Renal cortex interstitium (tissue), 11 donors: ENCODE data around the gene TBC1D30. TPM values are rescaled to one million over a fixed set of nuclear protein-coding genes. Genes with fewer than 3 reads are reported as not detected.
"Not testable (repeated sequence)": the region's sequence is repeated elsewhere in the genome, so short reads cannot be mapped to it uniquely, and the experiment has no call there.

Experiments used
- DNase-seq, 11 donors: peaks; one replicate each; pipeline ENCODE4 v3.0.0-alpha.2; 2013; ENCODE audit warnings: low read depth in 9 of 11, low spot score in 4 of 11; ENCODE audit errors: extremely low read depth in 1 of 11
- polyA plus RNA-seq, 3 donors: library from polyadenylated mRNA; unstranded; fragments of 120-200 nt; gene quantifications; one replicate each; pipeline ENCODE4 v1.2.1, GENCODE V29; 2013; ENCODE audit not compliant: insufficient read length in 3 of 3

Gene TBC1D30
- polyA plus RNA-seq, 3 donors, result 5.8 to 12.2 (median 5.8) TPM

DNA sequence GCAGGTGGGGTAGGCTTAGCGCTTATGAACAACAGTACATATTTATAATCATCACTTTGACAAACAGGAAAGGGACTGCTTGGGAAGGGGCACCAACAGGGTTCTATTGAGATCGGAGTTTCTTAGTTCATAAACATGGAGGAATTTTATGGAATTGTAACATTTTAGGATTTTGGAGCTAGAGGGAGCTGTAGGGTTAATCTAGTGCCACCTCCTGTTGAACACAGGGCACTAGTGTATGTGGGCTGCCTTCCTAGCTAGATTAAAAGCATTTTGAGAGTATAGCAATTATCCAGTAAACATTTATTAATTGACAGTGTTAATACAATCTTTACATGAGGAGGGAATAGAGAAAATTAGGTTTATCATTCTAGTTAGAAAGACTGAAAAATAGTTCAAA, 23.1 kb upstream of the TBC1D30 start:
- no peak for DNase-seq

DNA sequence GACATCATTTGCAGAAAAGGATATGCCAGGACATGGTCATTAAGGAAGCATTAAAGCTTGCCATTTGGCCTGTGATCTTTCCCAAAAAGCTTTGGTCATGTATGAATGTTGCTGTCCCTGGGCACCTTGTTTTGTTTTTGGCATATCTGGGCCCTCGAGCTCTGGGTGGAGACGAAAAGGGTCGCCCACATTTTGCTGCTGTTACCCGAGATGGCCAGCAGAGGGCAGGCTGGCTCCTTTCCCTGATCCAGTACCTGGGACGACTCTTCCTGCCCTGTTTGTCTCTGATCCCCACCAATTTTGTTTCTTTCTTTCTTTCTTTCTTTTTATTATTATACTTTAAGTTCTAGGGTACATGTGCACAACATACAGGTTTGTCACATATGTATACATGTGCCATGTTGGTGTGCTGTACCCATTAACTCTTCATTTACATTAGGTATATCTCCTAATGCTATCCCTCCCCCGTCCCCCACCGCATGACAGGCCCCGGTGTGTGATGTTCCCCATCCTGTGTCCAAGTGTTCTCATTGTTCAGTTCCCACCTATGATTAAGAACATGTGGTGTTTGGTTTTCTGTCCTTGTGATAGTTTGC, 22.2 kb upstream of the TBC1D30 start:
- not testable (repeated sequence) for DNase-seq

DNA sequence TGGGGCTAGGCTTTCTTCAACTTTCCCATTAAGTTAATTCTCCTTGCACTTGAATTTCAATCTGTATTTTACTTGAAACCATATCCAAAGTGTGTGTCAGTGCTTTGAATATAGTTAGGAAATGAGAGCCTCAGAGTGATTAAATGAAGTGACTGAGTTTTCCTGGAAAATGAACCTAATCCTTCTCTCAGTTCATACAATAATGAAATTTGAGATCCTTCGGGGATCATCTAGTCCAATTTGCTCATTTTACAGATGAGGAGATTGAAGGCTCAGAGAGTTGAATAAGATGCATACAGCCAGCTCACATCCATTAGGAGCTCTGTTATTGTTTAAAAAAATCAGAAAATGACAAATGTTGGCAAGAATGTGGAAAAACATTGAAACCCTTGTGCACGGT, 18.3 kb upstream of the TBC1D30 start:
- no peak for DNase-seq

DNA sequence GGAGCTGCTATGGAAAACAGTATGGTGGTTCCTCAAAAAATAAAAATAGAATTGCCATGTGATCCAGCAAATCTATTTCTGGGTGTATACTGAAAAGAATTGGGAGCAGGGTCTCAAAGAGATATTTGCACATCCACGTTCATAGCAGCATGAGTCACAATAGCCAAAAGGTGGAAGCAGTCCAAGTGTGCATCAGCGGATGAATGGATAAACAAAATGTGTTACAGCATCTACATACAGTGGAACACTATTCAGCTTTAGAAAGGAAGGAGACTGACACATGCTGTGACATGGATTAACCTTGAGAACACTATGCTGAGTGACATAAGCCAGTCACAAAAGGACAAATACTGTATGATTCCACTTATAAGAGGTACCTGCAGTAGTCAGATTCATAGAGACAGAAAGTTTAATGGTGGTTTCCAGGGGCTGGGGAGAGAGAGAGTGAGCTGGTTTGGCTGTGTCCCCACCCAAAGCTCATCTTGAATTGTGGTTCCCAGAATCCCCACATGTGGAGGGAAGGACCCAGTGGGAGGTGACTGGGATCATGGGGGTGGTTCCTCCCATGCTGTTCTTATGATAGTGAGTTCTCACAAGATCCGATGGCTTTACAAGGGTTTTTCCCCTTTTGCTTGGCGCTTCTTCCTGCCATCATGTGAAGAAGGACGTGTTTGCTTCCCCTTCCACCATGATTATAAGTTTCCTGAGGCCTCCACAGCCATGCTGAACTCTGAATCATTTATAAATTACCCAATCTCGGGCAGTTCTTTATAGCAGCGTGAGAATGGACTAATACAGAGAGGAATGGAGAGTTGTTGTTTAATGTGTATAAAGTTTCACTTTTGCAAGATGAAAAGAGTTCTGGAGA, 17.6 kb upstream of the TBC1D30 start:
- DNase-seq, result no peak

DNA sequence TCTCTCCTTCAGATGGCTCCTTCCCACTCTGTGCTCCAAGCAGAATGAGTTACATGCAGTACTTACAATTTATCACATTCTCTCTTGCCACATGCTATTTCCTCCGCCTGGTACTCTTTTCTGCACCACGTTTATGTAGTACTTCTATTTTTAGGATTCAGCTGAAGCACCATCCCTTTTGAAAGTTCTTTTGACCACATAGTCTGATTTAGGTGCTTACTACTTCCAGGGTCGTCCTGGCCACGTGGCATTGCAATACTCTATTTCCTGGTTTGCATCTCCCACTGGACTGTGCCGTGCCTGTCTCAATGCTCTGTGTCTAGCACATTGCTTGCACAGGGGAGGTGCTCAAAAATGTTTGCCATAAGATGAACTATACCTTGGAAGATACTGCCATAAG, 16.3 kb upstream of the TBC1D30 start:
- no peak for DNase-seq

DNA sequence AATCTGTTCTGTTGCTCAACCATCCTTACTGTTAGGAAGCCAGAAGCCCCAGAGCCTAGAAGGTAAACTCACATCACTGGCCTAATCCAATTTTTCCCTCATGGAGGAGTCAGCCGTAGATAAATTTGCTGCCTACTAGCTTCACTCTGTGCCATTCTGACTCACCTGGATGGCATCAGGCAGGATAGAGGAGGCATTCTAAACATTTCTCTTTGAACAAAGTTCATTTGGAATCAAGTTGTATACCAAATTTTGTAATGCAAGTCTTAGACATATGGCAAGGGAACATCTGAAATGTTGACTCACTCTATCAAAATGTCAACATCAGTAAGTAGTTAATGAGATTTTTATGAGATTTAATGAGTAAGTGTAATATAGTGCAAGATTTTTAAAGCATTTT, 13.6 kb upstream of the TBC1D30 start:
- DNase-seq, result no peak

DNA sequence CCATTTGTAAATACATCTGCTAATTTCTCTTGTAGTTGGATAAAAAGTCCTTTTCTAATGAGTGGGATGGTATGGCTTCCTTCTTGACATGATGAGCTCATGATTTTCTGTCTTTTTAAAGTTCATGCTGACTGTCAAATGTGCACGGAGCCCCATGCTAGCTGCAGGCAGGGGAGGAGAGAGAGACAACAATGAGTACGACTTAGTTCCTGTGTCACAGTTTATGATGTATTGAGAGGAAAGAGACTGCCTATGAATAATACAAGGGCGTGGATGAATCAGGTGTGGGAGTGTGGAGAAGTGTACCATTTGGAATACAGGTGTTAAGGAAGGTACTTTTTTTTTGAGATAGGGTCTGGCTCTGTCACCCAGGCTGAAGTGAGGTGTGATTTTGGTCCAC, 10.7 kb upstream of the TBC1D30 start:
- DNase-seq, result no peak

DNA sequence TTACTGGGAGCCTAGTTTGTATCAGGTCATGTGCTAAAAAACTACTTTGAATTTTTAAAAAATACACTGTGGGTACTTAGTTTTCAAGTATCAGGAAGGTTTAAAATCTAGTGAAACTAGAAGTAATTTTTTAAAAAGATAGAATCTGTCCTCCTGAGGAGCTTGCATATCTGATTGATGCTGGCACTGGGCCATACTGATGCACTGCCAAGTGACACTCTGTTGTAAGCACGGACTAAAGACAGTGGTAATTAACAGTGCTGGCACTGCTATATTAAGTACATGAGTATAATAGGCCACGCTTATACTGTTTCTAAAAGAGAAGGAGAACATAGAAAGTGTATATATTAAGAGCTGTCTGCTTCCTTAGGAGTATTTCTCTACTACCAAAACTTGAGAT, 10.0 kb upstream of the TBC1D30 start:
- no peak for DNase-seq

DNA sequence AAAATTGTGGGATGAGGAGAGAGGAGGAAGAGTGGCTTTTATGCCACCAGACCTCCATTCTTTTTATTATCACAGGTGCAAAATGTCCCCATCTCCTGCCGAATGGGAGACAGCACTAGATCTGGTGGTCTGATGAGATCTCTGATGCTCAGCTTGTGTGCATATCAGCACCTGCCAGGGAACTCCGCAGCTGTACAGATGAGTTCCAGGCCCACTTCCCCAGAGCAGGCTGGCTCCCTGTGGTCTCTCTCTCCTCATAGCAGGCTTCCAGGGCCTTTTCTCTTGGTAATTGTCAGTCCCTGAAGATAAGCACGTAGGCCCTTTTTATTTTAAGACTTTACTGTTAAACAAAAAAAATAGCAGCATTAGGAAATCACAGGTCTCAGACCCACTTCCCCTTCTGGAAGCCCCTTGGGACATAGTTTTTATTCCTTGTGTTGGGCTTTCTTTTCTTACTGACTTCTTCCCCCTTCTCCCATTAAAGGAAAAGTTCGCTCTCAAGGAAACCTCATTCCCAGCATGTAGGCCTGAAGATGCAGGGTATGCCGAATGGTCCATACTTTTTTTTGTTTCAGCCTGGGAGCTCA, 4.5 kb upstream of the TBC1D30 start:
- DNase-seq, result no peak

DNA sequence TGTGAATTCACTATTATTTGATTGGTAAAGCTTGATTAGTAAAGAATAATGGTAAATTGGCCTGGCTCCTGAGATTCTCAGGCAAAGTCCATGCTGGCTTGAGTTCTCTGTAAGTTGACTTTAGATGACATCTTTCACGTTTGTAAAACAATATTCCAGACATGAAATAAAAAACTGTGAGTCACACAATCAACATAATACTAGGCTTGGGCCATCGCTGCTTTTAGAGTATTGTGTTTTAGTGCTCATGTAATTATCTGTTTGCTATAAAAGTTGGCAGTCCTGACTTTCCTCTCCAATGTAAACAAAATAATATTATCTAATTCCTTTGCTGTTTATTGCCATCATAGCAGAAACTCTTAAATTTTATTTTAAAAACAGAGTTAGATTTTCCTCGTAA, 3.9 kb upstream of the TBC1D30 start:
- DNase-seq, result no peak

DNA sequence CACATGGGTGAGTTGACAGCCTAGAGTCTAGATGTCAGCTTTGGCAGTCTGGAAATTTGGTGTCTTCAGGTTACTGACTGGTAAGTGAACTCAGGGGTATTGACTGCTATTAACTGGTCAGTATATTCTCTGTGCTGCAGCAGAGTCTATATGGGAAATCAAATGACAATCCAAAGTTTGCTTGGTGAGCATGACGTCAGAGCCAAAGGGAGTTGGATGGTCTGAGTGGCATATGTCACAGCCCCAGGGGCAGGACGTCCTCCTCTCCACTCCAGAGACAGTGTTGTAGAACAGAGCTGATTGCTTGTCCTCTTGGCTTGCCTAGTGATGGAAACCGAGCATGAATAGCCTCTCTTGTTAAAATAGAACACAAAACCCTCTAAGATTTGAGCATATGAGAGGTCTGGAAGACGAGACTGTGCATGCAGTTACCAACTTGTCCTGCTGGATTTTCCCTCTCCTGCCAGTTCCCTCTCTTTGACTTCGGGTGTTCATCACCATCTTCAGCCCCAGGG, 3.3 kb upstream of the TBC1D30 start:
- DNase-seq, result no peak

DNA sequence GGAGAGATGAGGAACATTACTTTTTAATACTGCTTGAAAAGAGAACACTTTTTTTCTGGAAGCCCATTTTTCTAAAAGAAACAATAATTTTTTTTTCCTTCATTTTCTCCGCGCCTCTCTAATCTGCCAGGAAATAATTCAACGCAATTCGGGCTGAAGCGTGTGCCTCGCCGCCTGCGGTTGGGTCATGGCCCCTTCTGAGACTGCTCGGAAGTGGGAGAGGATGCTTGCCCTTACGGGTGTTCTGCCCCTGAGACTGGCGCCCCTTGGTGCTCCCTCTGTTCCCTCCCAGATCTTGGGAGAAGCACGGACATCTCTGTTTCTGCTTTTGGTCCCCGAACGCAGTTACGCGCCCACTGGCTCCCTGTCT, 332 bp upstream of the TBC1D30 start:
- DNase-seq, result no peak

DNA sequence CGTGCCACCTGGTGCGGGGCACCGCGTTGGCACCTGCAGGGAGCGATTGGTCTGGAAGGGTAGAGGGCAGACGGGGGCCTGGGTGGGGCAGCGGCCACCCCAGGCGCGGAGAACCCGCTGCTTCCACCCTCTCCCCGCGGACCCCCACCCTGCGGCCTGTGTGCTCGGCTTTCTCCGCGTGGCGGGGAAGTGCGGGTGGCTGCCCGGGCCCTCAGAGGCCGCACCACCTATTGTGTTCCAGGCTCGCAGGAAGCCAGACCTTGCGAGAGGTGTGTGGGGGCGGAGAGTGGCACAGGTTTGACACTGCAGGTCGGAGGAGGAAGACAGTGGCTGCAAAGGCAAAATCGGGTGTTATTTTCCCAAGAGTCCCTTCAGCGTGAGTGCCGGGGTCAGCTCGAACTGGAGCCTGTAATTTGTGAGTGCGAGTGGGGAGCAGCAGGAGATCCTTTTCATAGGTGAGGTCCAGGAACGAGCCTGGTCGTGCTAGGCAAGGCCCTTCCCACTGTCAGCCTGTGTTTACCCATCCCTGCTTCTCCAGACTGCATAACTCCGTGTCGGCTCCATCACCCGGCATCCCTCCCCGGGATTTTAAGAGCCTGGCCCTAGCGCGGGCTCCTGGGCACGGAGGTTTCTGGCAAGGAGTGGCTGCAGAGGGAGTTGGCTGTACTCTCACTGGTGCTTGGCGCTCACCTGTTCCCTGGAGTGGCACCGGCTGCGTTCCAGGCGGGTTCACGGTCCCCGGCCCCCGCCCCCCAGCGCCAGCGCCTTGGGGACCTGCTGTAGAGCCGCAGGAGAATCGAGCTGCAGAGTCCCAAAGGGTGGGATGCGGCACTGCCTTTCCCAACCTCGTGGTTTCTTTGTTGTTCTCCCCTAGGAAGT, 935 bp downstream of the TBC1D30 start:
- DNase-seq, result no peak

DNA sequence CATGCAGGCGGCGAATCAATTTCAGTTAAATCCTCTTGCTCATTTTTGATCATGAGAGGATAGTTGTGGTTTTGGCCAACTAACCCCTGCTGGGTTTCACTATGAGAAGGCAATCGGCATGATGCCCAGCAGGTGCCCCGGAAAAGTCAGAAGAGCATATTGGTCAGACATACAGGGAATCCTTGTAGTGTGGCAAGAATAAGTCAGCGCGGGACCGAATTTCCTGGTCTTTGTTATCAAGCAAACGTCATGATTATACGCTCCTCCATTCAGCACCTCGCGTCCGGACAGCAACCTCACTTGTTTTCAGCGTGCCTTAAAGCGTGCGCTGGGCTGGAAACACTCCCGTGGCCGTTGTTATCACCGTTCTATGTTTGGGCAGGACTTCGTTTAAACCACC, 1.8 kb downstream of the TBC1D30 start:
- DNase-seq, result peak in 10 of 11 donors; percentile 51 to 85 (median 75)

DNA sequence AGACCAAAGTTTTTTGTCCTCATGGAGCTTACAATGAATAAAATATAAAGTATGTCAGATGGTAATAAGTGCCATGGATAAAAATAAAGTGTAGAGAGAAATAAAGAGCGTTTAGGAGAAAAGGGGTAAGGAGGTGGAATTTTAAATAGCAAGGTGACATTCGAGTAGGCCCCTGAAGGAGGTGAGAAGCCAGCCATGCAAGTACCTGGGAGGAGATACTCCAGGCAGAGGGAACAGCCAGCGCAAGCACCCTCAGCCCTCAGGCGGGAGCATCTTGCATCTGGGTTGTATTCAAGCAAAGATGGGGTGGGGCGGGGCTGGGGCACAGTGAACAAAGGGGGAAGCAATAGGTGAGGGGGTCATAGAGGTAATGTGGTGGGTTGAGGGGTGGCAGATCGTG, 4.3 kb downstream of the TBC1D30 start:
- no peak for DNase-seq

DNA sequence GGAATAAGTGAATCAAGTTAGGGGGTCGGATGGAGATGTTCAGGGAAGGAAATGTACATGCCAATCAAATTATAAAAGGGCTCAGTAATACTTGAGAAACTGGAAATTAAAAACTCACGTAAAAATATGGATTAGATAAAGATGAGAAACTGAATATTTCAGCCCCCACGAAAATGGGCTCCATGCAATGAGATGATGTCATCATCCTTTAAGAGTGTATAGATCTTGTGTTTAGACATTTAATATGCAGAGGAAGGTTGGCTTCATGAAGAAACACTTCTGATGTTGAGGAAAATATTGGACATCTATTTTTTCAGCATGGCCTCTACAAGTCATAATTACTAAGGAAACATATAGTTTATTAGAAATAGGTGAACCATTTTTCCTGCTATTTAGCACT, 9.5 kb downstream of the TBC1D30 start:
- no peak for DNase-seq

DNA sequence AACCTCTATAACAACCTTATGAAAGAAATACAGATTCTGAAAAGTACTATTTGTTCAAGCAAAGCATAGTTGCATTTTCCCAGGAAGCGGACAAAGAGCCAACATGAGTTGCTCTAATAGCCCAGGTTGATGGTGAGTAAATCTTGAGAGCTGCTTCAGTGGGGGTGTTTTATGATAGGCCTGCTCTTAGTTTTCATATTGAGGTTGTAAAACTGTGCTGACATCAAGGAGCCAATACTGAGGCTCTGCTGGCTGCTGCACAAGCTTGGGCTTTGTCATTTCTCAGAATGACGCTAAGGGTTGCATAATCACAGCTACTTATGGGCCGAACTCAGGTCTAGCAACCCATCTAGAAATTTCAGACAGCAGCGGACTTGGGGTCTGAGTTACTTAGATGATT, 11.5 kb downstream of the TBC1D30 start:
- DNase-seq, result no peak

DNA sequence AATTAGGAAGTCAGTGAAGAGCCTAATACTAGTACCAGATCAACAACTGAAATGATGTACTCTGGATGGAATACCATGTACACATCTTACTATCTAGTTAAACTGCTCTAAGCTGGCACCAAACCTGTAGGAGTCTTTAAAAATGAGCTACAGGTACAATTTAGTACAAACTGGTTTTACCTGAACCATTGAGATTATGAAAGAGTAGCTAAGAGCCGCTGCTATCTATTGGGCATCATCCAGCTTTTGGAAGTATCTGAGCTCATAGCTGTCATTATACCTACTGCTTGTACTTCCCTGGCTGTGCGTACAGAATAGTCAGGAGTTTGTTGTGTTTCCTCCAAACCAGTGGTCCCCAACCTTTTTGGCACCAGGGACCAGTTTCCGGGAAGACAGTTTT, 12.4 kb downstream of the TBC1D30 start:
- DNase-seq, result no peak

DNA sequence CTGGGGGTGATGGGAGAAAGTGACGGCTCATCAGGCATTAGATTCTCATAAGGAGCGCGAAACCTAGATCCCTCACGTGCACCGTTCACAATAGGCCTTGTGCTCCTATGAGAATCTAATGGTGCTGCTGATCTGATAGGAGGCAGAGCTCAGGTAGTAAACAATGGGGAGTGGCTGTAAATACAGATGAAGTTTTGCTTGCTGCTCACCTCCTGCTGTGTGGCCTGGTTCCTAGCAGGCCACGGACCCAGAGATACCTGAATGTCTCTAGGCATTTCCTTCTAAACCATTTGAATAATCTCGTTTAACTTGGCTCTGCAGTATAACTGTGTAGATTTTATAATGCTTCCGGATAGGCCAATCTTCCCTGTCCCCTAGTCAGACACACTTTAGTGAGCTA, 13.0 kb downstream of the TBC1D30 start:
- no peak for DNase-seq
